A549 treated with Mapracorat at 1 μM for 4 hours (cell line): Measurements from ENCODE around the gene CDC25A. TPM values are rescaled to one million over a fixed set of nuclear protein-coding genes. Genes with fewer than 3 reads are reported as not detected.

ENCODE experiments used
- total RNA-seq: library from RNA; stranded (reverse); fragments of 200-300 nt; extraction: Qiagen RNA extraction; gene quantifications from 5 replicates; pipeline ENCODE4 v1.2.3, GENCODE V29; 2022

CDC25A gene
- 8.7 to 10.8 TPM (median 9.3 TPM) in 5 replicates for total RNA-seq

DNA sequence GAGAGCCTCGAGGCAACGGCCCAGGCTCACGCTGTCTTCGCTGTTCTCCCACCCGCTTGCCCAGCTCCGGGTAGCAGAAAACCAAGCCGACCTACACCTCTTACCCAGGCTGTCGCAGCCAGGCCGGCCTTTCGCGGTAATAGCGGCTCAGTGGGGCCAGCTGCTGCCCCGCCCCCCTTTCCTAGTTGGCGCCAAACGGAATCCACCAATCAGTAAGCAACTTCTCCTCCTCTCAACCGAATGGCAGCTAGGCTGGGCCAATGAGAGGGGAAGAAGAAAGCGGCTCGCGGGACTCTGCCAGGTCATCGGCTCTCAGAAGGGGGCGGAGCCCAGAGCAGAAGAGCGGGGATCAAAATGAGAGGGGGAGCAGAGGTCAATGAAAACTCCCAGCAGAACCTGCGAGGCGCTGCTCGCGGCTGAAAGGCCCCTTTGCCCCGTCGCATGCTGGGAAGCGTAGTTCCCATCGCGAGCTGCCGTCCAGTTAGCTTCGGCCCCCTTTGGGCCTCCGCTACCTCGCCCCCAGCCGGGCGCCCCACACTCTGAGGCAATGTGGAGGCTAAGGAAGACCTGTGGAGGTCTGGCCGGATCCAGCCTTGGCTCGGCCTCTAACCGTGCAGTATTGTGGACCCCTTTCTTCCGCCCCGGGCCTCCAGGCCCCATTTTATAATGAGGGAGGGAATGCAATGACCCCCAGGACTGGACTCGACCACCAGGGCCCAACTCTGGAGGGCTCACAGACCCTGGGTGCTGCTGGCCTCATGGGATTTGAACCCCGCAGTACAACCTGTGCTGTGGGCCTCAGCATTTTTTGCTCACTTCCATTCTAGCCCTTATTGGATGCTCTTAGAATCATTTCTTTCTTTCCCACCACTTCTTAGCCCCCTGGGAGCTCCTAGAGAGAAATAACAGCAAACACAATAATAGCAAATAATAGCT is at the start of gene CDC25A:
TSS of gene CDC25A (minus strand) at position 152 of the 936 bp plus-strand sequence. CDS start 470 bp downstream, outside the sequence.

GRCh38 chr3:48222616-48223513 is 34.6 kb upstream of the CDC25A start, which contains the start of gene CAMP:
CAMP (plus strand) TSS chr3:48223495; CDS start chr3:48223512, 17 bp downstream.

Other genes starting within 250 kb of the CDC25A start
- gene MAP4, start 172.0 kb downstream of the CDC25A start, total RNA-seq, result 90.0 to 103 TPM (median 101 TPM) in 5 replicates
- gene CAMP, start 35.1 kb upstream of the CDC25A start, total RNA-seq, result not detected in 5 replicates
- 2.2 to 3.0 TPM (median 2.4 TPM) in 5 replicates for gene ZNF589, start 52.7 kb upstream of the CDC25A start, total RNA-seq
- gene NME6, start 113.0 kb upstream of the CDC25A start, total RNA-seq, result 19.7 to 28.8 TPM (median 23.0 TPM) in 5 replicates
- gene SPINK8, start 145.2 kb upstream of the CDC25A start, total RNA-seq, result not detected in 5 replicates
- gene FBXW12, start 183.8 kb upstream of the CDC25A start, total RNA-seq, result not detected in 5 replicates
- gene PLXNB1, start 241.7 kb upstream of the CDC25A start, total RNA-seq, result 14.6 to 20.3 TPM (median 15.2 TPM) in 5 replicates